PC-9 (cell line): ENCODE measurements around the gene SLC4A9. TPM values are rescaled to one million over a fixed set of nuclear protein-coding genes. Genes with fewer than 3 reads are reported as not detected.
A peak's percentile ranks its signal among the peaks of the same experiment; 100 is the strongest.
"Not testable (repeated sequence)": the region's sequence is repeated elsewhere in the genome, so short reads cannot be mapped to it uniquely, and the experiment has no call there.

Experiments
- BruUV-seq: library from RNA; stranded (reverse); fragments of 400-500 nt; replicated peaks from 2 replicates; lab custom pipeline; 2021; lab: Mats Ljungman, UMichigan
- CTCF ChIA-PET: fragments of 300-600 bp; sonication (Branson Sonifier 250); formaldehyde crosslinking; loops from one replicate; lab custom pipeline; 2022; ENCODE audit warnings: antibody characterized with exemption; lab: Charles Lee
- POLR2A ChIA-PET: fragments of 300-600 bp; sonication (Branson Sonifier 250); formaldehyde crosslinking; loops from one replicate; lab custom pipeline; 2022; ENCODE audit warnings: antibody characterized with exemption; ENCODE audit not compliant: unreplicated experiment; lab: Charles Lee
- DNase-seq, 2 experiments: peaks; one replicate each; pipeline versions ENCODE4 v3.0.0 to v3.0.0-alpha.2; 2015 to 2022; ENCODE audit warnings: mixed read lengths in 1 of 2
- H2AFZ ChIP-seq: fragments of 200-600 bp; sonication (generic); 2 replicates; pipeline ENCODE4 v1.8.1; 2017; ENCODE audit warnings: antibody characterized with exemption
- H3F3A ChIP-seq: fragments of 200-600 bp; sonication (generic); 2 replicates; pipeline ENCODE4 v1.8.1; 2017; ENCODE audit warnings: antibody characterized with exemption, mild to moderate bottlenecking, low read depth; ENCODE audit not compliant: insufficient read depth
- H3K27ac ChIP-seq: fragments of 200-600 bp; sonication (generic); 2 replicates; pipeline ENCODE4 v1.6.1; 2016; ENCODE audit warnings: mixed run types
- H3K27me3 ChIP-seq: fragments of 200-600 bp; sonication (generic); 2 replicates; pipeline ENCODE4 v1.6.1; 2016; ENCODE audit warnings: low read depth, mixed run types; ENCODE audit not compliant: insufficient read depth
- H3K36me3 ChIP-seq: fragments of 200-600 bp; sonication (generic); 2 replicates; pipeline ENCODE4 v1.6.1; 2016; ENCODE audit warnings: low read depth, mixed run types
- H3K4me1 ChIP-seq: fragments of 200-600 bp; sonication (generic); replicated peaks from 2 replicates; pipeline ENCODE4 v1.6.1; 2016; ENCODE audit warnings: mixed run types; ENCODE audit not compliant: insufficient read depth
- H3K4me2 ChIP-seq: fragments of 200-600 bp; sonication (generic); 2 replicates; pipeline ENCODE4 v1.6.1; 2017; ENCODE audit warnings: mixed run types
- H3K4me3 ChIP-seq: fragments of 200-600 bp; sonication (generic); 2 replicates; pipeline ENCODE4 v1.6.1; 2016; ENCODE audit warnings: mixed run types
- H3K79me2 ChIP-seq: fragments of 200-600 bp; sonication (generic); 2 replicates; pipeline ENCODE4 v1.6.1; 2017; ENCODE audit warnings: low read depth, mixed run types
- H3K9me2 ChIP-seq: fragments of 200-600 bp; sonication (generic); 2 replicates; pipeline ENCODE4 v1.8.1; 2017; ENCODE audit warnings: mild to moderate bottlenecking; ENCODE audit not compliant: insufficient read depth
- H3K9me3 ChIP-seq: fragments of 200-600 bp; sonication (generic); 2 replicates; pipeline ENCODE4 v1.8.1; 2016; ENCODE audit warnings: low read depth; ENCODE audit not compliant: insufficient read depth
- H4K20me1 ChIP-seq: fragments of 200-600 bp; sonication (generic); 2 replicates; pipeline ENCODE4 v1.8.1; 2017; ENCODE audit not compliant: insufficient read depth
- EZH2 ChIP-seq: fragments of 200-600 bp; sonication (generic); IDR thresholded peaks from 2 replicates; pipeline ENCODE4 v1.8.0; 2017; ENCODE audit warnings: antibody characterized with exemption, low read depth
- intact Hi-C: fragments of 100-400 bp; cut with micrococcal nuclease; formaldehyde crosslinking; loops from one replicate; pipeline ENCODE4 v1.10.0; 2022; ENCODE audit not compliant: unreplicated experiment
- total RNA-seq: library from RNA; stranded (reverse); gene quantifications from 2 replicates; pipeline ENCODE4 v1.2.3, GENCODE V29; 2021
- TF ChIP-seq, protein P1 (sequence below): fragments of 200-600 bp; sonication (generic); conservative IDR thresholded peaks from 2 replicates; pipeline ENCODE4 v1.6.1; 2017; ENCODE audit warnings: mixed run types, antibody characterized with exemption, mild to moderate bottlenecking, moderate library complexity

Gene SLC4A9
- total RNA-seq, 1 experiment from 2014 or later, result 0.20 TPM

DNA sequence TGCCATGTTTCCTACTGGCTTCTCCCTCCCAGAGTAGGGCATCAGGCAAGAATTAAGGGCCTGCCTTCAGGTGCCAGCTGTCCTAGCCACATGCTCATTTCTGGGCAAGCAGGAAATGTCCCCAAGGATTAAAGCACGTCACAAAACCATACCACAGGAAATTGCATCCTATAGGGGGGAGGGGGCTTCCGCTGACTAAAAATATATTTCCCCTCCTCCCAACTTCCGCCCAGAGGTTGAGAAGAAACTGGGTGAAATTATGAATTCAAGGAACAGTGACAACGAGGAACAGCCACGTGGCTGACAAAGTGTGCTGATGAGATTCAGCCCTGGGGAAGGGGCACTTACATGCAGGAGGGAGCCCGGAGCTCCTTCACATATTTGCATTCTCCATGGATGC, 17.7 kb upstream of the SLC4A9 start:
- Histone ChIP-seq H3K27me3 (no peaks in the 10 kb centered on the region), H3K4me3 (peak overlapping the region; percentile 2; the same call in 1 of the 2 replicates), H4K20me1 (peaks cover 84% of the 10 kb centered on the region), H3F3A (peaks cover 80% of the 10 kb centered on the region), H3K36me3 (peaks cover 56% of the 10 kb centered on the region), H2AFZ (no peak overlapping the region), H3K9me3 (no peaks in the 10 kb centered on the region), H3K4me1 (peaks cover 63% of the 10 kb centered on the region), H3K4me2 (peak overlapping the region; percentile 97), H3K27ac (no peak overlapping the region), H3K9me2 (no peaks in the 10 kb centered on the region), H3K79me2 (peaks cover 92% of the 10 kb centered on the region)
- intact Hi-C loops, result no loop called here
- DNase-seq, result no peak
- no peak for TF ChIP-seq EZH2
- POLR2A ChIA-PET, result no interaction called here
- no TSS peak for BruUV-seq
- CTCF ChIA-PET, result no interaction called here

DNA sequence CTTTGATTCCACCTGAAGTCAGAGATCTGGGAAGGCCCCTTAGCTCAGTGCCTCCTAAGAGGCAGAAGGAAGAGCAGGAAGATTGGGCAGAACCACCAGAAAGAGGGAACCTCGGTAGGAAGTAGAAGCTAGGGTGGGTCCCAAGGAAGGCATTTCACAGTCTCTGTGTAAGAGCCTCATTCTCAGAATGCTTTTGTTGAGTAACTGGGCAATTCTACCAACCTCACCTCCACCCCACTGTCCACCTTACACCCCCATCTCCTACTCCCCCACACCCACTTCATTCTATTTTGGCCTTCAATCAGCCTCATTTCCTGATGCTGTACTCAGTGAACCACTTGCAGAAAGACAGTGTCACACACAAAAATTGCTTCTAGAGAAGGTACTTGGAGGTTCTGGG, 17.1 kb upstream of the SLC4A9 start:
- BruUV-seq, result no TSS peak

DNA sequence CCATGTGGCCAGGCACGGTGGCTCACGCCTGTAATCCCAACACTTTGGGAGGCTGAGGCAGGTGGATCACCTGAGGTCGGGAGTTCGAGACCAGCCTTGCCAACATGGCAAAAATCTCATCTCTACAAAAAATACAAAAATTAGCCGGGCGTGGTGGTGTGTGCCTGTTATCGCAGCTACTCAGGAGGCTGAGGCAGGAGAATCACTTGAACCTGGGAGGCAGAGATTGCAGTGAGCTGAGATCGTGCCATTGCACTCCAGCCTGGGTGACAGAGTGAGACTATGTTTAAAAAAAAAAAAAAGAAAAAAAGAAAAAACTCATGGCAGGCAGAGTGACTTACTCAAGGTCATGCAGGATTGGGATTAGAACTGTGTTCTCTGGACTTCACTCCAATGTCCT, 16.1 kb upstream of the SLC4A9 start:
- Histone ChIP-seq H3K4me2 (peak overlapping the region; percentile 97), H3K27ac (0 out of 2 replicates have a peak overlapping the region, but pooled peaks have one; percentile 29), H3K4me1 (peaks cover 79% of the 10 kb centered on the region), H3K4me3 (peak overlapping the region; percentile 94; the same call in 1 of the 2 replicates), H3K79me2 (peaks cover 80% of the 10 kb centered on the region), H3K36me3 (peaks cover 47% of the 10 kb centered on the region), H3F3A (peaks cover 85% of the 10 kb centered on the region), H4K20me1 (peaks cover 68% of the 10 kb centered on the region)
- CTCF ChIA-PET, result interaction anchor here (0.6 kb wide), 2 partner anchors 21 to 75 kb away, joined by 4 to 6 read pairs; no protein-coding TSS in a partner anchor
- H3K27me3 ChIP-seq, H3K9me2 ChIP-seq, BruUV-seq, H2AFZ ChIP-seq, DNase-seq, POLR2A ChIA-PET, H3K9me3 ChIP-seq: not testable (repeated sequence)
- intact Hi-C loops, result loop anchor here (1.0 kb wide), 1 partner anchor 21 kb away; no protein-coding TSS in a partner anchor

More for the DNA sequence above, 17.1 kb upstream of the SLC4A9 start:
- peaks cover 49% of the 10 kb centered on the region for H3K36me3 ChIP-seq
- peak overlapping the region; percentile 97 for H3K4me2 ChIP-seq
- H3K27ac ChIP-seq, result peak overlapping the region; percentile 29; the same call in 1 of the 2 replicates
- ChIA-PET CTCF (no interaction called here), POLR2A (no interaction called here)
- no peak for DNase-seq
- peaks cover 69% of the 10 kb centered on the region for H3K4me1 ChIP-seq
- no peak overlapping the region for H2AFZ ChIP-seq
- intact Hi-C loops, result no loop called here
- peaks cover 78% of the 10 kb centered on the region for H4K20me1 ChIP-seq
- H3K4me3 ChIP-seq, result peak overlapping the region; percentile 13; the same call in 1 of the 2 replicates
- H3K9me2 ChIP-seq, result no peaks in the 10 kb centered on the region
- peaks cover 90% of the 10 kb centered on the region for H3K79me2 ChIP-seq
- no peaks in the 10 kb centered on the region for H3K9me3 ChIP-seq
- peaks cover 80% of the 10 kb centered on the region for H3F3A ChIP-seq
- H3K27me3 ChIP-seq, result no peaks in the 10 kb centered on the region
- TF ChIP-seq, protein P1, sequence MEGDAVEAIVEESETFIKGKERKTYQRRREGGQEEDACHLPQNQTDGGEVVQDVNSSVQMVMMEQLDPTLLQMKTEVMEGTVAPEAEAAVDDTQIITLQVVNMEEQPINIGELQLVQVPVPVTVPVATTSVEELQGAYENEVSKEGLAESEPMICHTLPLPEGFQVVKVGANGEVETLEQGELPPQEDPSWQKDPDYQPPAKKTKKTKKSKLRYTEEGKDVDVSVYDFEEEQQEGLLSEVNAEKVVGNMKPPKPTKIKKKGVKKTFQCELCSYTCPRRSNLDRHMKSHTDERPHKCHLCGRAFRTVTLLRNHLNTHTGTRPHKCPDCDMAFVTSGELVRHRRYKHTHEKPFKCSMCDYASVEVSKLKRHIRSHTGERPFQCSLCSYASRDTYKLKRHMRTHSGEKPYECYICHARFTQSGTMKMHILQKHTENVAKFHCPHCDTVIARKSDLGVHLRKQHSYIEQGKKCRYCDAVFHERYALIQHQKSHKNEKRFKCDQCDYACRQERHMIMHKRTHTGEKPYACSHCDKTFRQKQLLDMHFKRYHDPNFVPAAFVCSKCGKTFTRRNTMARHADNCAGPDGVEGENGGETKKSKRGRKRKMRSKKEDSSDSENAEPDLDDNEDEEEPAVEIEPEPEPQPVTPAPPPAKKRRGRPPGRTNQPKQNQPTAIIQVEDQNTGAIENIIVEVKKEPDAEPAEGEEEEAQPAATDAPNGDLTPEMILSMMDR, result no peak
- no peak for TF ChIP-seq EZH2

DNA sequence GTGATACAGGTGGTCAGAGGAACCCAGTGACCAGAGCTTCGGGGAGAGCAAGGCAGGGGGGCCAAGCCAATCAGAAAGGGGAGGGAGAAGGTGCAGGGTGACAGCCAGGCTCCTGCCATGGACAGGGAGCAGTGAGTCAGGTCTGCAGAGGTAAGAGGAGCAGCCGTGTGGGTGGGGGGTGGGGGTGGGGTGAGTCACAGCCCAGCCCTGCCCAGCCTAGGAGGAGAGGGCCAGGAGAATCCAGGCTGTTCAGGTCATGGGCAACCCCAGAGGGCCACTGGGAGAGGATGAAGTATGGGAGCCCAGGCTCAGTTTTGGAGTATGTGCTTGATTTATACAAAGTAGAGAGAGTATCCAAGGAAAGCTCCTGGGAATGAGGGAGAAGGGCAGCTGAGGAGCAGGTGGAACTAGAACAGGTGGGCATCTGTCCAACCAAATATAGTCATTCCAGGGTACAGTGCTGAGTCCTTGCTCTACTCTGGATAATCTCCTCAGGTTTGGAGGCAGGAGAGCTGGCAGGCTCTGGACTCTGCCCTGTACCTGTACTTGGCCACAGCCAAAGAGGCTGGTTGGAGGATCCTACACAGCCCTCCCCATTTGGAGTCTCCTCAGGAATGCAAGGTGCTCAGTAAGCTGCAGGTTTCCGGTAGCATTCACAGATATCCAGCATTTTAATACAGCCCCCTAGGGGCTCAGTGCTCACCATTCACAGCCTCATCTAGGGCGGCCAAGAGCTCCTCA, 15.1 kb upstream of the SLC4A9 start:
- peak overlapping the region; percentile 65 for H3K27ac ChIP-seq
- H3K79me2 ChIP-seq, result peaks cover 73% of the 10 kb centered on the region
- CTCF ChIA-PET, result interaction anchor here (0.6 to 2.8 kb wide), 14 partner anchors 11 to 156 kb away, joined by 3 to 40 read pairs (median 6); no protein-coding TSS in a partner anchor
- H4K20me1 ChIP-seq, result peaks cover 60% of the 10 kb centered on the region
- H3K9me3 ChIP-seq, result no peaks in the 10 kb centered on the region
- H3K4me2 ChIP-seq, result peak overlapping the region; percentile 97
- no peaks in the 10 kb centered on the region for H3K9me2 ChIP-seq
- intact Hi-C loops, result loop anchor here (1.0 to 5.0 kb wide), 3 partner anchors 22 to 372 kb away; partner anchors contain the start of gene TMCO6
- TF ChIP-seq, protein P1, result no peak
- peaks cover 40% of the 10 kb centered on the region for H3K36me3 ChIP-seq
- TSS peak; percentile 48 for BruUV-seq
- H3F3A ChIP-seq, result peaks cover 89% of the 10 kb centered on the region
- no peaks in the 10 kb centered on the region for H3K27me3 ChIP-seq
- peak; percentile 51 to 78 for DNase-seq
- peak overlapping the region; percentile 94 for H3K4me3 ChIP-seq
- POLR2A ChIA-PET, result interaction anchor here (0.6 to 2.4 kb wide), 6 partner anchors 9 to 102 kb away, joined by 3 to 24 read pairs (median 17); no protein-coding TSS in a partner anchor
- peaks cover 84% of the 10 kb centered on the region for H3K4me1 ChIP-seq
- no peak overlapping the region for H2AFZ ChIP-seq
